ENCODE results near the gene SHC1.

SHC1 gene

DNA sequence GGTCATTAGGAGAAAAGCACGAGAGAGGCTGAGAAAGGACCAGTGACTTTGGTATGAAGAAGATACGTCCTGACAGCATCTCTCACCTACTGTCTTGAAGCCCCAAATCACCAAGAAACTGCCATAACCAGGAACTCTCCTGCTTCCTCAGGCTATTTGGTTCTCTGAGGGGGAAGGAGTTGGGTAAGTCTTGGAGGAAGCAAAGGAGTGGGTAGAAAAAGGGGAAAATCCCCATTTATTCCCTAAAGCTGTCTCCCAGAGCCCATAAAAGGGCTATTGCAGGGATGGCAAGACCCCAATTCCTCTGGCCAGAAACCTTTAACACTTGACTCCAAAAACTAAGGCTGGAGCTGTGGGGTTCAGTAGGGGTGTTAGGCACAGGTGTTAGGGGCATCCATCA, 12.5 kb downstream of the SHC1 start:
- no peak for DNase-seq (ENCODE audit: low read depth, low spot score)
- ChIA-PET CTCF (interaction anchor here (0.6 to 5.5 kb wide), 4 partner anchors 17 to 102 kb away, joined by 4 to 70 read pairs (median 48); partner anchors contain the start of gene LENEP), POLR2A (interaction anchor here (0.5 kb wide), 1 partner anchor 16 kb away, joined by 4 read pairs; no protein-coding TSS in a partner anchor)
- H3K4me3 ChIP-seq (ENCODE audit: low read depth, low read length), result no peak overlapping the region
- TF ChIP-seq, protein P1, sequence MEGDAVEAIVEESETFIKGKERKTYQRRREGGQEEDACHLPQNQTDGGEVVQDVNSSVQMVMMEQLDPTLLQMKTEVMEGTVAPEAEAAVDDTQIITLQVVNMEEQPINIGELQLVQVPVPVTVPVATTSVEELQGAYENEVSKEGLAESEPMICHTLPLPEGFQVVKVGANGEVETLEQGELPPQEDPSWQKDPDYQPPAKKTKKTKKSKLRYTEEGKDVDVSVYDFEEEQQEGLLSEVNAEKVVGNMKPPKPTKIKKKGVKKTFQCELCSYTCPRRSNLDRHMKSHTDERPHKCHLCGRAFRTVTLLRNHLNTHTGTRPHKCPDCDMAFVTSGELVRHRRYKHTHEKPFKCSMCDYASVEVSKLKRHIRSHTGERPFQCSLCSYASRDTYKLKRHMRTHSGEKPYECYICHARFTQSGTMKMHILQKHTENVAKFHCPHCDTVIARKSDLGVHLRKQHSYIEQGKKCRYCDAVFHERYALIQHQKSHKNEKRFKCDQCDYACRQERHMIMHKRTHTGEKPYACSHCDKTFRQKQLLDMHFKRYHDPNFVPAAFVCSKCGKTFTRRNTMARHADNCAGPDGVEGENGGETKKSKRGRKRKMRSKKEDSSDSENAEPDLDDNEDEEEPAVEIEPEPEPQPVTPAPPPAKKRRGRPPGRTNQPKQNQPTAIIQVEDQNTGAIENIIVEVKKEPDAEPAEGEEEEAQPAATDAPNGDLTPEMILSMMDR (IDR thresholded peaks at IDR 0.05; ENCODE audit: insufficient read depth, low read length, missing control alignments), result no peak

DNA sequence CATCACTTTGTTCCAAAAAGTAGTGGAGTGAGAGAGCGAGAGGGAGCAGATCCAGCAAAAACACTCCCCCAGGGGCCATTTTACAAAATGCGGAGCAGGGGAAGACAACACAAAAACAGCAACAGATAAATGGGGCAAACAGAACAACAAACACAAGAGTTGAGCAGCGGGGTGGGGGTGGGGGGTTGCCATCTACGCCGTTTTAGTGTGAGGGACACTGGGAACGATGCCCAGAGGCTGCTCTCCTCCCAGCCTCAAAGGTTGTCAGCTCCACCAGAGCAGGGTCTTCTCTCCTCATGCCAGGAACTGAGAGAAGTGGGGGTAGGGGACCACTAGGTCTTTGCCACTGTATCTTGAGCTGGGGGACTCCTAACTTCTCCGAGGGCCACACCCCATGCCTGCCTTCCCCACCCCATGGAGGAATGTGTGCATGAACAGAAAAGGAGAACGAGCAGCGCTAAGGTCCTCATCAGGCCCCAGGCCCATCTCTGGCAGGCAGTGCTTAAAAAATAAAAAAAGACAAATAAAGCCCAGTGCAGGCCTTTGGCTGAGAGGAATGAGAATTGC, 13.4 kb downstream of the SHC1 start:
- no peak for DNase-seq (ENCODE audit: low read depth, low spot score)
- H3K4me3 ChIP-seq (ENCODE audit: low read depth, low read length), result no peak overlapping the region
- TF ChIP-seq, protein P1 (IDR thresholded peaks at IDR 0.05; ENCODE audit: insufficient read depth, low read length, missing control alignments), result no peak
- ChIA-PET CTCF (interaction anchor here (0.5 to 5.5 kb wide), 11 partner anchors 15 to 287 kb away, joined by 3 to 70 read pairs (median 11); partner anchors contain the start of genes ADAM15, LENEP and SHC1), POLR2A (interaction anchor here (3.2 kb wide), 1 partner anchor 13 kb away, joined by 22 read pairs; the partner anchor contains the start of gene SHC1)

DNA sequence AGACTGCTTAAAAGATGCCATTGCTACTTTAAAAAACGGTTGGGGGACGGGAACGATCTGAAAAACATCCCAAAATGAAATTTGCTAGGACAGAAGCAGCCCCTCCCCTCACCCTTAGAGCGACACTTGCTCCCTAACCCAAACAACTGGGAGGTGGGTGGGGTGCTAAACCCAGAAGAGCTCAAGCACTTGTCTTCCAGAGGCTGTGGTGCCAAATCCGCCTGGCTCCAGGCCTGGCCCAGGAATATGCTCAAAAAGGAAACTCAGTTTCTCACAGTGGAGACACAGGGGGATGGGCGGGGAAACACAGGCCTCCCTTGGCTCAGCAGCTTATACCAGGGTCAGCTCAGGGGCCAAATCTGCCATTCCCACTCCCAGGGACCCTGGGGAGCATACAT, 14.0 kb downstream of the SHC1 start:
- peak overlapping the region; percentile 66 for H3K4me3 ChIP-seq (ENCODE audit: low read depth, low read length)
- ChIA-PET POLR2A (interaction anchor here (1.2 to 3.2 kb wide), 6 partner anchors 14 to 96 kb away, joined by 3 to 22 read pairs (median 7); partner anchors contain the start of genes CKS1B, PMVK and SHC1), CTCF (interaction anchor here (0.5 to 5.5 kb wide), 20 partner anchors 8 to 396 kb away, joined by 3 to 70 read pairs (median 8); partner anchors contain the start of genes ADAM15, LENEP and SHC1)
- no peak for DNase-seq (ENCODE audit: low read depth, low spot score)
- TF ChIP-seq, protein P1 (IDR thresholded peaks at IDR 0.05; ENCODE audit: insufficient read depth, low read length, missing control alignments), result no peak

DNA sequence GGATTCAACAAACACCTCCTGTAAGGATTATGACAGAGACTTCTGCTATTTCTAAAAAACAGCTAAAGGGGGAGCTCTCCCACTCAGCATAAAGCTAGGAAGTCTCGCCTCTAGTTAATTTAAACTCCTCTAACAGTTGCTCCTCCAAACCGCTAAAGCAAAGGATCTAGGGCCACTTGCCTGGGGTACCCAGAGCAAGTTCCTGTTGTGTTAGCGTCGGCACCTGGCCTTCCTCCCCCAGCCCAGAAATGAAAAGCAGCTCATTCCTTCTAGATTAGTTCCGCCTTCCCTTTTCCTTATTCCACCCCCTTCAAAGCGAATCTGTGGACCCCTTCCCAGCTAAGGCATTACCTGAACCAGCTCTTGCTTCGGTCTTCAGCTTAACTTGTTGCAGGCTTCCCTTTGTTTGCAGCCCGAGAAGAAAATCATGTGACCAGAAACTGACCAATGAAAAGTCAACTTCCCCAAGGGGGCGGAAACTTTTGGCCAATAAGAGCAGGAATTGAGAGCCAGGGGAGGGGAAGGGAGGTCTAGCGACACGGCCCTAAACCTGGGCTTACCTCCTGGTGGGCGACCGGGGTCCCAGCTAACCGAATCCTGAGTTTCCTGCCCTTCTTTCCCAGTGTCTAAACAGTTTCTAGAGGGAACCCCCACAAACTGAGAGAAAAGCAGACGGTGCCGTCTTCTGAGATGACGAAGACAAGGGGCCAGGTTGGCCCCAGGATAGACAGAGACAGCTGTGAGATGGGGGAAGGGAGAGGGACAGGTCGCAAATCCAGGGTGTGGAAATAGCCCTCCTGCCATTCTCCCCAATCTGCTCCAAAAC, 14.6 kb downstream of the SHC1 start, which contains the start of gene PBXIP1:
Gene PBXIP1, minus strand, starts transcription at position 382 of the 826 bp plus-strand sequence. CDS start 2,378 bp downstream, outside the sequence.
- peak; percentile 50 for DNase-seq (ENCODE audit: low read depth, low spot score)
- peak within 1 kb of the TSS; percentile 66 for H3K4me3 ChIP-seq (ENCODE audit: low read depth, low read length)
- CTCF ChIA-PET, result interaction anchor here (0.8 to 5.5 kb wide), 26 partner anchors 9 to 396 kb away, joined by 3 to 70 read pairs (median 7); partner anchors contain the start of genes ADAM15, FLAD1, KRTCAP2 and LENEP
- TF ChIP-seq, protein P1 (IDR thresholded peaks at IDR 0.05; ENCODE audit: insufficient read depth, low read length, missing control alignments), result peak; percentile 31
- POLR2A ChIA-PET, result interaction anchor here (0.7 to 3.2 kb wide), 10 partner anchors 14 to 96 kb away, joined by 3 to 22 read pairs (median 4); partner anchors contain the start of genes CKS1B, LENEP, PMVK and SHC1

DNA sequence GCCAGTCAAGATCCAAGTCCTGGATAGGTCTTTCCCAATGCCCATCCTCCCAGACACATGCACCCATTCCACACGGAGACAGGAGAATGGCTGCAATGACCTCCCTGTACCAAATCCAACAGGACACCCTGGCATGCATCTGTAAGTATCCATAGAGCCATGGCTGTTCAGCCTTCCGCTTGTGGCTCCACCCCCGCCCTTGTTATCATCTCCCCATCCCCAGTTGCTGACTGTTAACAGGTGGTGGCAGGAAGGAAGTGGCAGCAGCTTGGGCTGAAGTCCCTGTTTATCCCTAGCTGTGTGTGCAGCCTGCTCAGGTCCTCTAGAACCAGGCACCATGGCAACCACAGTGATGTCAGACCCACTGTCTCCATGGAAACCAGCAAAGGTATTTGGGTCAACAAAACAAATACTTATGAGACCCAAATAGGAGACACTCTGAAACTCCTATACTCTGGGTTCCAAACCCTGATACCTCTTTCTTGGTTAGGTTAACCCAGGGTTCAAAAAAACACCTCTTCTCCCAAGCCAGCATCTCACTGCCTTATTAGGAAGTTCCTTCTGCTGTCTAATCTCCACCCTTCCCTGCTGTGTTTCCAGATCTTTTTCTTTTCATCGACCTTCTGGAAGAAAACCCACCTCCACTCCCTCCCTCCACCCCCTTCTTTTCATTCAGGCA, 15.4 kb downstream of the SHC1 start:
- H3K4me3 ChIP-seq (ENCODE audit: low read depth, low read length), result peak overlapping the region; percentile 66
- no peak for DNase-seq (ENCODE audit: low read depth, low spot score)
- CTCF ChIA-PET, result interaction anchor here (0.7 to 5.5 kb wide), 28 partner anchors 9 to 395 kb away, joined by 3 to 70 read pairs (median 6); partner anchors contain the start of genes ADAM15, FLAD1, KRTCAP2 and LENEP
- TF ChIP-seq, protein P1 (IDR thresholded peaks at IDR 0.05; ENCODE audit: insufficient read depth, low read length, missing control alignments), result no peak
- POLR2A ChIA-PET, result interaction anchor here (0.7 to 3.2 kb wide), 10 partner anchors 15 to 97 kb away, joined by 3 to 22 read pairs (median 4); partner anchors contain the start of genes CKS1B, LENEP, PMVK and SHC1
